ENCODE data around the gene DAD1. TPM values are rescaled to one million over a fixed set of nuclear protein-coding genes. Genes with fewer than 3 reads are reported as not detected.
"Not testable (repeated sequence)": the region's sequence is repeated elsewhere in the genome, so short reads cannot be mapped to it uniquely, and the experiment has no call there.

DAD1 gene
- 100 to 1,000 TPM; 267 to 301 (median 285) TPM for polyA plus RNA-seq (ENCODE audit: insufficient read length in 4 of 4)

- peak; percentile 99 for DNase-seq (ENCODE audit: low read depth in 4 of 4, low spot score in 3 of 4)
Measured at GRCh38 chr14:22589096-22589839, at the start of gene DAD1. Gene DAD1, minus strand, starts transcription at chr14:22589224. Its CDS starts 67 bp downstream, at chr14:22589157.

GRCh38 chr14:22635980-22636379, 47.0 kb upstream of the DAD1 start:
- not testable (repeated sequence) for DNase-seq (ENCODE audit: low read depth in 4 of 4, low spot score in 3 of 4)

GRCh38 chr14:22634233-22634900, 45.3 kb upstream of the DAD1 start:
- no peak for DNase-seq (ENCODE audit: low read depth in 4 of 4, low spot score in 3 of 4)

GRCh38 chr14:22630486-22630885, 41.5 kb upstream of the DAD1 start:
- no peak for DNase-seq (ENCODE audit: low read depth in 4 of 4, low spot score in 3 of 4)

GRCh38 chr14:22630066-22630465, 41.0 kb upstream of the DAD1 start:
- no peak for DNase-seq (ENCODE audit: low read depth in 4 of 4, low spot score in 3 of 4)

GRCh38 chr14:22629361-22629760, 40.3 kb upstream of the DAD1 start:
- no peak for DNase-seq (ENCODE audit: low read depth in 4 of 4, low spot score in 3 of 4)

- no peak for DNase-seq (ENCODE audit: low read depth in 4 of 4, low spot score in 3 of 4)
Measured at GRCh38 chr14:22627506-22628263, 38.7 kb upstream of the DAD1 start.

GRCh38 chr14:22626590-22626989, 37.6 kb upstream of the DAD1 start:
- DNase-seq (ENCODE audit: low read depth in 4 of 4, low spot score in 3 of 4), result no peak

GRCh38 chr14:22623047-22623446, 34.0 kb upstream of the DAD1 start:
- DNase-seq (ENCODE audit: low read depth in 4 of 4, low spot score in 3 of 4), result no peak

GRCh38 chr14:22622255-22622654, 33.2 kb upstream of the DAD1 start:
- DNase-seq (ENCODE audit: low read depth in 4 of 4, low spot score in 3 of 4), result no peak

GRCh38 chr14:22615765-22616164, 26.7 kb upstream of the DAD1 start:
- DNase-seq (ENCODE audit: low read depth in 4 of 4, low spot score in 3 of 4), result not testable (repeated sequence)

- DNase-seq (ENCODE audit: low read depth in 4 of 4, low spot score in 3 of 4), result peak; percentile 58 to 79 (median 69)
Measured at GRCh38 chr14:22614240-22614799, 25.3 kb upstream of the DAD1 start.

- DNase-seq (ENCODE audit: low read depth in 4 of 4, low spot score in 3 of 4), result no peak
Measured at GRCh38 chr14:22613736-22614239, 24.8 kb upstream of the DAD1 start.

GRCh38 chr14:22613106-22613695, 24.2 kb upstream of the DAD1 start:
- DNase-seq (ENCODE audit: low read depth in 4 of 4, low spot score in 3 of 4), result no peak

GRCh38 chr14:22610931-22611330, 21.9 kb upstream of the DAD1 start:
- DNase-seq (ENCODE audit: low read depth in 4 of 4, low spot score in 3 of 4), result no peak

GRCh38 chr14:22607291-22607690, 18.3 kb upstream of the DAD1 start:
- DNase-seq (ENCODE audit: low read depth in 4 of 4, low spot score in 3 of 4), result no peak

- no peak for DNase-seq (ENCODE audit: low read depth in 4 of 4, low spot score in 3 of 4)
Measured at GRCh38 chr14:22606380-22606779, 17.4 kb upstream of the DAD1 start.

GRCh38 chr14:22602862-22603261, 13.8 kb upstream of the DAD1 start:
- no peak for DNase-seq (ENCODE audit: low read depth in 4 of 4, low spot score in 3 of 4)

GRCh38 chr14:22601996-22602395, 13.0 kb upstream of the DAD1 start:
- DNase-seq (ENCODE audit: low read depth in 4 of 4, low spot score in 3 of 4), result no peak

- DNase-seq (ENCODE audit: low read depth in 4 of 4, low spot score in 3 of 4), result no peak
Measured at GRCh38 chr14:22601456-22601855, 12.4 kb upstream of the DAD1 start.
